ENCODE results near the gene AKAP13. TPM values are rescaled to one million over a fixed set of nuclear protein-coding genes. Genes with fewer than 3 reads are reported as not detected.

The AKAP13 gene
- total RNA-seq, 4 donors from 2014 or later, result 189 to 405 (median 244) TPM

DNA sequence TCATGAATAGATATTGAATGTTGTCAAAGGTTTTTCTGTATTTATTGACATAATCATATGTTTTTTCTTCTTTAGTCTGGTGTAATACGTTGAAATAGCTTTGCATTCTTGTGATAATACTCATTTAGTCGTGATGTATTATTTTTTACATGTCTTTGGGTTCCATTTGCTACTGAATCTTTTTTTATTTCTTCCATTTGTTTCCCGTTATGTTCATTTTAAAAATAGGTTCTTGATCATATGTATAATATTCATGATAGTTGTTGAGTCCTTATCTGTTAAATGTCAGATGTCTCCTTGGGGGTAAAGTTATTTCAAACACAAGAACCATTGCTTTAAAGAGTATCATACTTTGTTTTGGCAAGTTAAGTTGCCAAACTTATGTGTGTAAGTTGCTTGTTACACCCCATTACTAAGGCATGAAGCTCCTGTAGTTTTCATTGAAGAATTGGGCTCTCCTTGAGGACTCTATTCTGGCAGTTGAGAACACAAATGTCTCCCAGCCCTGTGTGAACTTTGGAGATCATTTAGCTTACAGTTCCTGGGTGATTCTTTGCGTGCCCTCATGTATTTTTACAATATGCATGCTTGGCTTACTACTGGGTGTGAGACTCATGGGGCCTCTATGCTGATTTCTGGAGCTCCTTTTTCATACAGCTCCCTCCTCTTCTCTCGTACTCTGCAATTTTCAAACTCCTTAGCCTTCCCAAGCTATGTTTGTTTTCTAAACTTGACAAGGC is 8.3 kb downstream of the AKAP13 start:
- intact Hi-C loops (cut with DNase I), result no loop called here
- Histone ChIP-seq H3K9me3 (no peaks in the 10 kb centered on the region), H3K27ac (no peak overlapping the region), H3K36me3 (no peaks in the 10 kb centered on the region), H3K4me3 (replicated peaks in 1 of 3) (no peak overlapping the region), H3K27me3 (no peaks in the 10 kb centered on the region), H3K4me1 (peaks cover 47 to 62% of the 10 kb centered on the region in 2 donors)
- TF ChIP-seq POLR2A (IDR thresholded peaks at IDR 0.05) (no peak), CTCF (IDR thresholded peaks at IDR 0.05) (no peak)
- WGBS, 2 donors, result 78 to 85% methylated on average over 5 of the region's 5 CpGs
- DNase-seq, result no peak

- no peak for DNase-seq
- no peak overlapping the region for H3K4me3 ChIP-seq (replicated peaks in 1 of 3)
- no peak overlapping the region for H3K27ac ChIP-seq
- 78 to 92% methylated on average over 2 of the region's 2 CpGs for WGBS, 2 donors
- peaks cover 47 to 64% of the 10 kb centered on the region in 2 donors for H3K4me1 ChIP-seq
- TF ChIP-seq POLR2A (IDR thresholded peaks at IDR 0.05) (no peak), CTCF (IDR thresholded peaks at IDR 0.05) (no peak)
- H3K27me3 ChIP-seq, result no peaks in the 10 kb centered on the region
- intact Hi-C loops (cut with DNase I), result no loop called here
- no peaks in the 10 kb centered on the region for H3K9me3 ChIP-seq
- H3K36me3 ChIP-seq, result no peaks in the 10 kb centered on the region
Observed at GRCh38 chr15:85389306-85389650, 8.9 kb downstream of the AKAP13 start.

GRCh38 chr15:85389772-85390171 is 9.4 kb downstream of the AKAP13 start:
- intact Hi-C loops (cut with DNase I), result no loop called here
- peaks cover 47 to 64% of the 10 kb centered on the region in 2 donors for H3K4me1 ChIP-seq
- TF ChIP-seq CTCF (IDR thresholded peaks at IDR 0.05) (no peak), POLR2A (IDR thresholded peaks at IDR 0.05) (no peak)
- H3K27ac ChIP-seq, result peak overlapping the region in 2 of 3 donors; percentile 24 to 33
- no peak overlapping the region for H3K4me3 ChIP-seq (replicated peaks in 1 of 3)
- no peaks in the 10 kb centered on the region for H3K27me3 ChIP-seq
- 92% methylated on average over 4 of the region's 4 CpGs for WGBS, 2 donors
- H3K9me3 ChIP-seq, result no peaks in the 10 kb centered on the region
- no peaks in the 10 kb centered on the region for H3K36me3 ChIP-seq
- no peak for DNase-seq

DNA sequence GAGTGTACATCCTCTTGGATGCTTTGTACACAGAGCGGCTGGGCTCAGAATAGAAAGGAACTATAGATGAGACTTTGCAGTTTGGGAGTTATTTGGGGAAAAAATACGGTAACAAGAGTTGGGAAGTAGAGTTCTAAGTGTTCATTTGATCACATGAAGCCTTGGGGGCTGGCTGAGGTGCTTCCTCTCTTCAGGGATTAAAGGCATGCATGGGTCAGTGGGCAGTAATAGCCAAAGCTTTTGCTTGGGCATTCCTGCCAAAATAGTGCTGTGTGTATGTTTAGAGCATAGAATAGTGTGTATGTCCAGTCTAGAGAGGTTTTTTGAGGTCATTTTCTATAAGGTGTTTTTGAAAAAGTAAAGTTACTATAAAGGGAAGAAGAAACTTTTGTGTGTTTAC is 12.8 kb downstream of the AKAP13 start:
- Histone ChIP-seq H3K9me3 (no peaks in the 10 kb centered on the region), H3K4me3 (replicated peaks in 1 of 3) (no peak overlapping the region), H3K36me3 (no peaks in the 10 kb centered on the region), H3K27me3 (no peaks in the 10 kb centered on the region), H3K4me1 (peaks cover 64 to 78% of the 10 kb centered on the region in 2 donors), H3K27ac (peak overlapping the region; percentile 76 to 78 (median 78))
- intact Hi-C loops (cut with DNase I), result no loop called here
- whole genome bisulfite sequencing, 2 donors, result 56 to 64% methylated on average over 2 of the region's 2 CpGs
- DNase-seq, result peak; percentile 29 to 51
- TF ChIP-seq CTCF (IDR thresholded peaks at IDR 0.05) (no peak), POLR2A (IDR thresholded peaks at IDR 0.05) (no peak)

DNA sequence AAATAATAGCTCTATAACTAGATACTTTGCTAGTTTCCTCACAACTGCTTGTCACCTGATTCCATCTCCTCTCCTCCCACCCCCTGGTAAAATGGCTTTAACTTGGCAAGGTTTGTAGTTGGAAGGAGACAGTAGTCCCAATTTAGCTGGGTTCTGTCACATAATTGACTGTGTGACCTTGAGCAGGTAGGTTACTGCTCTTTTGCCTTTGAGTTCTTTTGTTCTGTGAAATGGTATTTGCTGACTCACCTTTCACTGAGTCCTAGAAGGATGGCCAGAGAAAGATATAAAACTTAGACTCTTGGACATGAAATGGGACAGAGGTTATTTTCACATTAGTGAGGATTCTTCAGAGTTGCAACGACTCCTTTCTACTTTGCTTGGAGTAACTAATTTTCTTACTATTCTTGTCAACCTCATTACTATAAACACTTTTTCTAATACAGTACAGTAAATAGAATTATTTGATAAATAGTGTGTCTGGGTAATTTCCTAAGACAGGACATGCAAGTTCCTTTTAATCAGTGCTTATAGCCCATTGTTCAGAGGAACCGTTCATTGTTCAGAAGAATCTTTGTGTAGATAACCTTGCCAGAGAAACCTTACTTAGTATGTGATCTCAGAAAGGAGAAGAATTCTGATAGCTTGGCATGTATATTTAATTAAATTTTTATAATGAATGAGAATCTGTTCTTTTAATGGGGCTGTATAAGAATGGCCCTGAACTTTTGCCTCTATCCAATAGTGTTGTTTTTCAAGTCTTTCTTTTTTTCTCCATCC is 14.3 kb downstream of the AKAP13 start:
- intact Hi-C loops (cut with DNase I), result no loop called here
- Histone ChIP-seq H3K4me1 (peaks cover 57 to 68% of the 10 kb centered on the region in 2 donors), H3K27ac (peak overlapping the region; percentile 76 to 78 (median 78)), H3K9me3 (no peaks in the 10 kb centered on the region), H3K36me3 (no peaks in the 10 kb centered on the region), H3K4me3 (replicated peaks in 1 of 3) (no peak overlapping the region), H3K27me3 (no peaks in the 10 kb centered on the region)
- TF ChIP-seq POLR2A (IDR thresholded peaks at IDR 0.05) (no peak), CTCF (IDR thresholded peaks at IDR 0.05) (no peak)
- DNase-seq, result no peak
- WGBS, 2 donors, result 61 to 69% methylated on average over 2 of the region's 2 CpGs
